Kidney capillary endothelial cell (primary cell): ENCODE data around the gene KLHL17.
A peak's percentile ranks its signal among the peaks of the same experiment; 100 is the strongest.
"Not testable (repeated sequence)": the region's sequence is repeated elsewhere in the genome, so short reads cannot be mapped to it uniquely, and the experiment has no call there.

Source experiments
- DNase-seq: peaks from one replicate; pipeline ENCODE4 v3.0.0-alpha.2; 2018; ENCODE audit warnings: low spot score

Gene KLHL17

GRCh38 chr1:982765-983436, 22.5 kb downstream of the KLHL17 start:
- DNase-seq = no peak

GRCh38 chr1:983798-984475, 23.6 kb downstream of the KLHL17 start:
- DNase-seq = no peak

- no peak for DNase-seq
Measured at GRCh38 chr1:984476-984814, 24.1 kb downstream of the KLHL17 start.

GRCh38 chr1:985126-985525, 24.7 kb downstream of the KLHL17 start:
- DNase-seq = no peak

- not testable (repeated sequence) for DNase-seq
Measured at GRCh38 chr1:988061-988460, 27.7 kb downstream of the KLHL17 start.

- DNase-seq = not testable (repeated sequence)
Measured at GRCh38 chr1:991275-991674, 30.9 kb downstream of the KLHL17 start.

GRCh38 chr1:991895-992294, 31.5 kb downstream of the KLHL17 start:
- no peak for DNase-seq

GRCh38 chr1:992362-992761, 32.0 kb downstream of the KLHL17 start:
- no peak for DNase-seq

GRCh38 chr1:993379-993995, 33.1 kb downstream of the KLHL17 start:
- no peak for DNase-seq

GRCh38 chr1:994546-994945, 34.2 kb downstream of the KLHL17 start:
- not testable (repeated sequence) for DNase-seq

GRCh38 chr1:995665-996633, 35.6 kb downstream of the KLHL17 start:
- no peak for DNase-seq

GRCh38 chr1:996851-997712, 36.7 kb downstream of the KLHL17 start:
- no peak for DNase-seq

- no peak for DNase-seq
Measured at GRCh38 chr1:997713-997992, 37.3 kb downstream of the KLHL17 start.

GRCh38 chr1:997993-998744, 37.8 kb downstream of the KLHL17 start:
- DNase-seq = no peak

GRCh38 chr1:998745-998994, 38.3 kb downstream of the KLHL17 start:
- DNase-seq = no peak

GRCh38 chr1:998995-999724, 38.8 kb downstream of the KLHL17 start:
- DNase-seq = no peak

GRCh38 chr1:999725-1000356, 39.5 kb downstream of the KLHL17 start, which contains the start of gene HES4:
Gene HES4, minus strand, starts transcription at chr1:1000097. Its CDS starts 124 bp downstream, at chr1:999973.
- peak; percentile 79 for DNase-seq

- DNase-seq = peak; percentile 63
Measured at GRCh38 chr1:1000357-1001056, 40.1 kb downstream of the KLHL17 start.
